Thyroid gland (tissue), 4 donors: ENCODE results near the gene NYAP2.

Source experiments
- CTCF ChIP-seq, 6 experiments: fragments of 200-600 bp in 3 of 6; fragments of 450-650 bp in 3 of 6; sonication (generic) in 3 of 6; IDR thresholded peaks; one replicate each; pipeline ENCODE4 v1.5.1; 2016 to 2019; ENCODE audit warnings: antibody characterized with exemption in 6 of 6, mild to moderate bottlenecking in 2 of 6, inconsistent platforms in 1 of 6, moderate library complexity in 1 of 6
- POLR2A ChIP-seq, 2 donors: fragments of 450-650 bp; IDR thresholded peaks; one replicate each; pipeline ENCODE4 v1.6.1; 2017; ENCODE audit warnings: antibody characterized with exemption in 2 of 2, mild to moderate bottlenecking in 2 of 2, moderate library complexity in 1 of 2

- no peak for TF ChIP-seq CTCF (IDR thresholded peaks at IDR 0.05)
- no peak for TF ChIP-seq POLR2A (IDR thresholded peaks at IDR 0.05)
Observed at GRCh38 chr2:225413786-225414185, 14.3 kb downstream of the NYAP2 start.
